Measurements from ENCODE around the gene TGFB1. TPM values are rescaled to one million over a fixed set of nuclear protein-coding genes. Genes with fewer than 3 reads are reported as not detected.
A peak's percentile ranks its signal among the peaks of the same experiment; 100 is the strongest.

TGFB1 gene
- total and polyA plus RNA-seq, 2 of the 13 experiments (the other 11 are each of a cell fraction or from before 2014, with no cell fraction given) = 4.1 to 5.4 TPM

GRCh38 chr19:41352609-41353465 lies 885 bp downstream of the TGFB1 start (continued):
- TF ChIP-seq GMEB2 (CRISPR knock-in tag; IDR thresholded peaks at IDR 0.05; ENCODE audit: low read depth) (no peak), ZNF616 (CRISPR knock-in tag; IDR thresholded peaks at IDR 0.05; ENCODE audit: low read depth) (peak; percentile 74; the same call in 1 of the 2 replicates), PITX1 (CRISPR knock-in tag; IDR thresholded peaks at IDR 0.05) (peak; percentile 51; the same call in 1 of the 2 replicates), ZBTB26 (CRISPR knock-in tag; IDR thresholded peaks at IDR 0.05; ENCODE audit: borderline replicate concordance) (0 out of 2 replicates have a peak, but pooled peaks have one; percentile 46), ZNF788 (CRISPR knock-in tag; IDR thresholded peaks at IDR 0.05; ENCODE audit: borderline replicate concordance) (peak; percentile 58; the same call in 1 of the 2 replicates), ZNF629 (CRISPR knock-in tag; conservative IDR thresholded peaks at IDR 0.05) (0 out of 2 replicates have a peak, but pooled peaks have one; percentile 7), MTA1 (CRISPR knock-in tag; IDR thresholded peaks at IDR 0.05; ENCODE audit: borderline replicate concordance) (peak; percentile 65; the same call in 1 of the 2 replicates), ZNF558 (CRISPR knock-in tag; IDR thresholded peaks at IDR 0.05; ENCODE audit: borderline replicate concordance) (no peak), ATF1 (CRISPR knock-in tag; IDR thresholded peaks at IDR 0.05) (no peak), KLF16 (CRISPR knock-in tag; IDR thresholded peaks at IDR 0.05) (no peak), SP5 (CRISPR knock-in tag; IDR thresholded peaks at IDR 0.05; ENCODE audit: borderline replicate concordance, low read depth) (no peak), GABPB1 (CRISPR knock-in tag; IDR thresholded peaks at IDR 0.05) (peak; percentile 73), AGO1 (IDR thresholded peaks at IDR 0.05; ENCODE audit: low read depth, low read length, poor library complexity, severe bottlenecking) (peak; percentile 21), ZNF691 (CRISPR knock-in tag; IDR thresholded peaks at IDR 0.05; ENCODE audit: borderline replicate concordance, low read depth) (0 out of 2 replicates have a peak, but pooled peaks have one; percentile 52), BATF2 (CRISPR knock-in tag; IDR thresholded peaks at IDR 0.05) (0 out of 2 replicates have a peak, but pooled peaks have one; percentile 37), GRHL1 (CRISPR knock-in tag; conservative IDR thresholded peaks at IDR 0.05) (no peak), ZNF207 (IDR thresholded peaks at IDR 0.05; ENCODE audit: borderline replicate concordance) (no peak), ZBTB43 (CRISPR knock-in tag; conservative IDR thresholded peaks at IDR 0.05) (no peak), HDAC1 (CRISPR knock-in tag; IDR thresholded peaks at IDR 0.05) (0 out of 2 replicates have a peak, but pooled peaks have one; percentile 7), SNAPC5 (CRISPR knock-in tag; IDR thresholded peaks at IDR 0.05; ENCODE audit: borderline replicate concordance) (no peak)

Measured in HepG2 (cell line).